Stimulated activated memory B cell treated with anti-CD40 and anti-IgM and Interleukin-4, amounts not matched to agents 10 μg/mL and 1 μg/mL and 100 μg/mL, for 72 hours (primary cell): Measurements from ENCODE around the gene PRPH.

ENCODE experiments used
- ATAC-seq: fragments of 150-1000 bp; cut with Tn5 transposase; 2 replicates; pipeline ENCODE4 v1.10.0; 2021
- H3K27ac Mint-ChIP-seq: one replicate; pipeline ENCODE4 v1.8.0; 2022; ENCODE audit warnings: mild to moderate bottlenecking, mixed read lengths
- H3K27me3 Mint-ChIP-seq: one replicate; pipeline ENCODE4 v1.8.0; 2022; ENCODE audit warnings: mixed read lengths
- H3K36me3 Mint-ChIP-seq: one replicate; pipeline ENCODE4 v1.8.0; 2022; ENCODE audit warnings: mixed read lengths
- H3K4me1 Mint-ChIP-seq: one replicate; pipeline ENCODE4 v1.8.0; 2022; ENCODE audit warnings: mixed read lengths
- H3K4me3 Mint-ChIP-seq: one replicate; pipeline ENCODE4 v1.8.0; 2022; ENCODE audit warnings: mild to moderate bottlenecking, moderate library complexity, mixed read lengths
- H3K9me3 Mint-ChIP-seq: one replicate; pipeline ENCODE4 v1.8.0; 2022; ENCODE audit warnings: mixed read lengths

Gene PRPH

DNA sequence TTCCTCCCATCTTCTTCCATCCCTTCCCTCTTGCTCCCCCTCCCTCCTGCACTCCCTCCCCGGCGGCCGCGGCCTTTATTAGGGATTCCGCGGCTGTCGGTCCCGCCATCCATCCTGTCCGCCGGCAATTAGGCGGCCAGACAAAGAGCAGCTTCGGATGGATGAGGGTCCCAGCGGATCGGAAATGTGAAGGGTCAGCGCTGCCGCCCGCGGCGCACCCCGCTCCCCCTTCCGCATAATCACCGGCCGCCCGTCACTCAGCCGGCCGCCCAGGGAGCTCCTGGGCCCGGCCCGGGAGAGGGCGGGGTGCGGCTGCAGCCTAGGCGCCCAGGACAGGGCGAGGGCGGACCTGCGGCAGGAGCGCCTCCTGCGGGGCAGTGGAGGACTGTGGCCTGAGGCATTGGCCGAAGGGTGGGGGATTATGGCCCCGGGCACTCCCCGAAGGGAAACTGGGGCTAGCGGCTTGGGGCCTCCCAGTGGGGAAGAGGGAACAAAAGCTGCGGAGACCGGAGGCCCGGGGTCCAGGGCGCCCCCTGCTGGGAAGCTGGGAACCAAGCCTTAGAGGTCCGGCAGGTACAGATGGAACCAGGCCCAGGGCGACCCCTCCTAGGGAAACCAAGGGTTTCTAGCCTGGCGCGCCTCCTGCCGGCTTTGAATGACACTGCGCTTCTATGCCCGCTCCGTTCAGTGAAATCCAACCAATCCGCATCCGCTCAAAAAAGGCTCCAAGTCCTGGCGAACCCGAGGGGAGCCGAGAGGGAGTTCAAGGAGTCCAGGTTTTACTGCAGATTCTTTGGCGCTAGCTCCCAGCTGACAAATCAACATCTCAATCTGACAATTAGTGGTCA lies 47.3 kb downstream of the PRPH start:
- H3K27me3 Mint-ChIP-seq: peaks cover 79% of the 10 kb centered on the region
- H3K4me1 Mint-ChIP-seq: peaks cover 55% of the 10 kb centered on the region
- no peak overlapping the region for H3K27ac Mint-ChIP-seq
- H3K4me3 Mint-ChIP-seq: peak overlapping the region; percentile 54
- no peaks in the 10 kb centered on the region for H3K9me3 Mint-ChIP-seq
- no peaks in the 10 kb centered on the region for H3K36me3 Mint-ChIP-seq
- peak; percentile 78 for ATAC-seq

- Mint-ChIP-seq H3K4me1 (peaks cover 56% of the 10 kb centered on the region), H3K27me3 (peaks cover 79% of the 10 kb centered on the region), H3K4me3 (peak overlapping the region; percentile 54), H3K36me3 (no peaks in the 10 kb centered on the region), H3K27ac (no peak overlapping the region), H3K9me3 (no peaks in the 10 kb centered on the region)
- ATAC-seq: no peak
Measured at GRCh38 chr12:49342914-49343731, 48.2 kb downstream of the PRPH start.

GRCh38 chr12:49344486-49345050 lies 49.6 kb downstream of the PRPH start:
- H3K4me1 Mint-ChIP-seq: peaks cover 58% of the 10 kb centered on the region
- peak overlapping the region; percentile 51 for H3K4me3 Mint-ChIP-seq
- H3K27ac Mint-ChIP-seq: no peak overlapping the region
- no peak for ATAC-seq
- peaks cover 80% of the 10 kb centered on the region for H3K27me3 Mint-ChIP-seq
- H3K9me3 Mint-ChIP-seq: no peaks in the 10 kb centered on the region
- no peaks in the 10 kb centered on the region for H3K36me3 Mint-ChIP-seq

DNA sequence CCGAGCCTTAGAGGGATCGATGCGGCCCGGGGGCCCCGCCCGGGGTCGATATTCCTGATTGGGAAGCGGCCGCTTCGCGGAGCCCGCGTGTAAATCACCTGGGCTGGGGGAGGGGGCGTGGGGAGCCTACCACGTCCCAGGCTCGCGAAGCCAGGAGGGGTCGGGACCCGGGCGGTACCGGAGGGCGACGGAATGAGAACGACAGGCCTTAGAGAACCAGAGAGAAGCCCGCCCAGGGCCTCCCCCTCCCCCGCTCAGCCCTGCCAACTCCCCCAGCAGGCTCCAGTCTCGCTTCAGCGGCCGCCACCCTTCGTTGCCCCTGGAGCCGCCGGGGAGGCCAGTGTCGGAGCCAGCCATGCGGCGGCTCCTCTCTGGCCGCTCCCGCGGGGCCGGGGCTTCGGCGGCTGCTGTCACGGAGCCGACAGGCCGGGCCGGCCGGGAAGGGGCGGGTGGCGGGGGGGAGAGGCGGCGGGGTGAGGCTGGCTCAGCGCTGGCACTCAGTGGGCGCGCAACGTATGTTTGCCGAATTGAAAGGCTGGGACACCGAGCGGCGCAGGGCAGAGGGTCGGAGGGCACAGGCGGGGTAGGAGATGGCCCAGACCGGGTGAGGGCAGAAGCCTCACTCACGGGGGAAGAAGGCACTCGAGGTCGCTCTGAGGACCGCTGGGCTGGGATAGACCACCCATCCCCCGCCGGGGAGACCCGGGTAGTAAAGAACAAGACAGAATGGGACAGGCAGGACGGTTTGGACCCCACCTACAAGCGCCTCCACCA lies 50.3 kb downstream of the PRPH start:
- Mint-ChIP-seq H3K36me3 (no peaks in the 10 kb centered on the region), H3K9me3 (no peaks in the 10 kb centered on the region), H3K27ac (peak overlapping the region; percentile 32), H3K4me1 (peaks cover 58% of the 10 kb centered on the region), H3K27me3 (peaks cover 80% of the 10 kb centered on the region), H3K4me3 (peak overlapping the region; percentile 78)
- peak; percentile 63 for ATAC-seq

DNA sequence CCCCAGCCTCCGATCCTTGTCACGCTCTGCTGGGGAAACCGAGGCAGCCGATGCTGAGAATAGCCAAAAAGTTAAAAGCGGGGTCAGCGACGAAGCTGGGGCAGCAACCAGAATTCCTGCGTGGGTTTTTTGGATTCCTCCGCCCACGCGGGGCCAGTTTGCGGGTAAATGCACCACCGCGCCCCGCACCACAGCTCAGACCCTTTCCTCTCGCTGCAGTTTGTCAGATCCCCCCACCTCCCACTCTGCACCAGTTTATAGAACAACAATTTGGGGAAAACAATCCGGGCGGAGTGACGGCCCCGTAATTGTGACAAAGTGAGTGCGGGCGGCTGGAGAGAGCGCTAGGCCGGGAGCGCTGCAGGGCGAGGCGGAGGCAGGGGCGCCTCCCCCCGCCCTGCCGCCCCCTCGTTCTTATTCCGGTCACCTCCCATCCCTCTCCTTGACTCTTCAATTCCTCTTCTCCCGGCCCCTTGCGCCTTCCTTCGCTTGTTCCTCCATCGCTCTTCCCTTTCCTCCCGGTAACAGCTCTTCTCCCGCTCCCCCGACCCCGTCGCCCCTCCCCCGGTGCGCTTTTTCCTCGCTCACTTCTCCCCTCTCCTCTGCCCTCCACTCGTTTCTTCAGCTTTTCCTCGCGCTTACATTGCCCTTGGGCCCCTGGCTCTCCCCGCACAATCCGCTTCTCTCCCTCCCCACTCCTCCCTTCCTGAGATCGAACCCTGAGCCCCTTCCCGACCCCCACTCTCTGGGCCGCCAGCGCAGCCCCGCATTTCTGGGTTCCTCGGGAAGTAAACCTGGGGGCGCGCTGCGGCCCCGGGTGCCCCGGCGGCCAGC lies 51.1 kb downstream of the PRPH start:
- Mint-ChIP-seq H3K27me3 (peaks cover 83% of the 10 kb centered on the region), H3K27ac (peak overlapping the region; percentile 71), H3K4me3 (peak overlapping the region; percentile 78), H3K36me3 (no peaks in the 10 kb centered on the region), H3K9me3 (no peaks in the 10 kb centered on the region), H3K4me1 (peaks cover 58% of the 10 kb centered on the region)
- ATAC-seq: no peak

GRCh38 chr12:49346659-49347310 lies 51.8 kb downstream of the PRPH start, which contains the start of gene DNAJC22:
Gene DNAJC22 (plus strand): TSS chr12:49346888. CDS start chr12:49348873, 1,985 bp downstream.
- no peak for ATAC-seq
- peak within 1 kb of the TSS; percentile 78 for H3K4me3 Mint-ChIP-seq
- H3K36me3 Mint-ChIP-seq: no peaks in the 10 kb centered on the region
- peaks cover 58% of the 10 kb centered on the region for H3K4me1 Mint-ChIP-seq
- peak within 1 kb of the TSS; percentile 71 for H3K27ac Mint-ChIP-seq
- peaks cover 90% of the 10 kb centered on the region for H3K27me3 Mint-ChIP-seq
- no peaks in the 10 kb centered on the region for H3K9me3 Mint-ChIP-seq

DNA sequence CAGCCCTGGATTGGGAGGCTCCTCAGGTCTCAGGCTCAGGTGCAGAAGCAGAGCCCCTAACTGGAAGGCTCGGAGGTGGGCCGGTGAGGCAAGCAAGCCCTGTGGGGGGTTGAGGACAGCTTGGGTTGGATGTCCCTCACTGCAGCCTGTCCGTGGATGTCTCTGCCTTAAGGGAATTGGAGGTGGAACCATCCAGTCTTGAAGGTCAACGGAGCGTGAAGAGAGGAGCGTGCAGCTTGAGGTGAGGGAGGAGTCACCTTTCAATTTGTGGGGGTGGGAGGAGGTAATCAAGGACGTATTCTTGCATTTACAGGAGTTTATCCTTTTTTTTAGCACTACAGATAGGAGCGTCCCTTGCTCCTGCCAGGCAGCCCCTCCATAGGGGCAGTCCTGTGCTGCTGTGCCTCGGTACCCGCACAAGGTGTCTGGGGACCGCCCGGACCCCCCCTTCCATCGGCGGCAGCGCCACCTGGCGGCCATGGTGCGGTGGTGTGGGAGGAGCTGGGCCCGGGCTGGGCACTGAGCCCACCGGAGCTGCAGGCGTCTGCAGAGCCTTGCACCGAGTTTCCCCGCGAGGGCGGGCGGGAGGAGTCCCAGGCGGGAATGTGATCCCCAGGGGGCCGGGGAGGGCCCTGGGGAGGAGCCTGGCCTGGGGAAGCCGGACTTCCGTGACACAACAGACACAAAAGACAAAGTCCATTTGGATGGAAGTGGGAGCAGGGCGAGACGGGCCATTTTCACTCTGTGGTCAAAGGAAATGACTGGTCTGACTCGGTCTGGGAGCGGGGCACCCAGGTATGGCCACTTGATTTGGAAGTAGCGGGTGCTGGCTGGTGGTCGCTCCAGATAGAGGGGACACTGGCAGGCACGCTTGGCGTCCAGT lies 52.6 kb downstream of the PRPH start:
- Mint-ChIP-seq H3K4me1 (peaks cover 57% of the 10 kb centered on the region), H3K36me3 (no peaks in the 10 kb centered on the region), H3K4me3 (peak overlapping the region; percentile 78), H3K9me3 (no peaks in the 10 kb centered on the region), H3K27ac (peak overlapping the region; percentile 71), H3K27me3 (peaks cover 98% of the 10 kb centered on the region)
- ATAC-seq: peak; percentile 78
